A549 (cell line): ENCODE measurements around the gene MPRIP.
A peak's percentile ranks its signal among the peaks of the same experiment; 100 is the strongest.

Experiments
- BHLHE40 ChIP-seq: IDR thresholded peaks from 2 replicates; pipeline ENCODE4 v1.6.1; 2012; ENCODE audit warnings: low read depth, low read length, inconsistent platforms
- EHF ChIP-seq: fragments of 250-450 bp; sonication (Bioruptor Pico); IDR thresholded peaks from 2 replicates; pipeline ENCODE4 v1.5.0; 2020; ENCODE audit warnings: mild to moderate bottlenecking
- ESRRA ChIP-seq: fragments of 150-350 bp; IDR thresholded peaks from 2 replicates; pipeline ENCODE4 v1.6.1; 2014; ENCODE audit warnings: mild to moderate bottlenecking, low read length, borderline replicate concordance
- KDM1A ChIP-seq: fragments of 200-600 bp; sonication (generic); IDR thresholded peaks from 2 replicates; pipeline ENCODE4 v1.6.1; 2016; ENCODE audit warnings: low read depth, mild to moderate bottlenecking
- KDM5A ChIP-seq: fragments of 200-600 bp; sonication (generic); IDR thresholded peaks from 2 replicates; pipeline ENCODE4 v1.6.1; 2016; ENCODE audit warnings: antibody characterized with exemption, mild to moderate bottlenecking
- MAFK ChIP-seq: fragments of 450-650 bp; IDR thresholded peaks from 2 replicates; pipeline ENCODE4 v1.6.1; 2014; ENCODE audit not compliant: partially characterized antibody
- MAZ ChIP-seq: fragments of 150-350 bp; IDR thresholded peaks from 2 replicates; pipeline ENCODE4 v1.6.1; 2014; ENCODE audit warnings: antibody characterized with exemption, low read depth, low read length, borderline replicate concordance
- POLR2A ChIP-seq: IDR thresholded peaks from 2 replicates; pipeline ENCODE4 v1.6.1; 2012; ENCODE audit warnings: mild to moderate bottlenecking, low read length
- RAD21 ChIP-seq, 2 experiments: fragments of >200 bp in 1 of 2; sonication (Bioruptor Twin) in 1 of 2; formaldehyde crosslinking in 1 of 2; IDR thresholded peaks in 1 of 2; conservative IDR thresholded peaks in 1 of 2; 2 replicates in 1 of 2; 3 replicates in 1 of 2; pipeline ENCODE4 v1.6.1; 2012 to 2018; ENCODE audit warnings: inconsistent platforms in 1 of 2
- TF ChIP-seq, protein P1 (sequence below): fragments of >200 bp; sonication (Bioruptor Twin); formaldehyde crosslinking; IDR thresholded peaks from 3 replicates; pipeline ENCODE4 v1.5.1; 2016

DNA sequence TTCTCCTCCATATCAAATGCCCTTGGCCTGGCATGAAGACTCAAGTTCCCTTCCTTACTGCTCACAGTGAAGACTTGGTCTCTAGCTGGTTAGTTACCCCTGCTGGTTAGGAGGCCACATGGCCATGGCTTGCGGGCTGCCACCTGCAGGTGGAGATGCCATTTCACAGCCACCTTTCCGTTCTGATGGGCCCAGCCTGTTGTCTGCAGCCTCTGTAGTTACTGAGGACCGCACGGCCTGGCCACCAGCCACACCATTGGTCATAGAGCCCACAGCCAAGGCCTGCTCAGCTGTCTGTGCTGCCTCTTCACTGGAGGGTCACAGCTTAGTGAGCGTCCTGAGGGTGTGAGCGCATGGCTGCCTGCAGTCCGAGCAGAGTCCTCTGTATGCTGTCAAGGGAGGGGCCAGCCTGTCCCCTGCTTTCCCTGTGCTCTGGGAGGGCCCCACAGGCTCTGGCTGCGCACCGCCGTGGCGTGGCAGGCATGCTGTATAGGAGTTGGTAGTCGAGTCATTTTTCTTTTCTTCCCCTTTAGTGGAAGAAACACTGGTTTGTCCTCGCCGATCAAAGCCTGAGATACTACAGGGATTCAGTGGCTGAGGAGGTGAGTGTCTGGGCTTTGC, 104.6 kb downstream of the MPRIP start:
- TF ChIP-seq POLR2A (no peak), MAZ (no peak), EHF (CRISPR knock-in tag) (no peak), KDM5A (no peak), BHLHE40 (no peak), KDM1A (no peak), MAFK (no peak), ESRRA (no peak), RAD21 (conservative IDR thresholded peaks at IDR 0.05 in 1 of 2, IDR thresholded peaks at IDR 0.05 in 1 of 2) (peak in 1 of 2 experiments; percentile 33; a peak in 2 of 5 replicates)
- TF ChIP-seq, protein P1, sequence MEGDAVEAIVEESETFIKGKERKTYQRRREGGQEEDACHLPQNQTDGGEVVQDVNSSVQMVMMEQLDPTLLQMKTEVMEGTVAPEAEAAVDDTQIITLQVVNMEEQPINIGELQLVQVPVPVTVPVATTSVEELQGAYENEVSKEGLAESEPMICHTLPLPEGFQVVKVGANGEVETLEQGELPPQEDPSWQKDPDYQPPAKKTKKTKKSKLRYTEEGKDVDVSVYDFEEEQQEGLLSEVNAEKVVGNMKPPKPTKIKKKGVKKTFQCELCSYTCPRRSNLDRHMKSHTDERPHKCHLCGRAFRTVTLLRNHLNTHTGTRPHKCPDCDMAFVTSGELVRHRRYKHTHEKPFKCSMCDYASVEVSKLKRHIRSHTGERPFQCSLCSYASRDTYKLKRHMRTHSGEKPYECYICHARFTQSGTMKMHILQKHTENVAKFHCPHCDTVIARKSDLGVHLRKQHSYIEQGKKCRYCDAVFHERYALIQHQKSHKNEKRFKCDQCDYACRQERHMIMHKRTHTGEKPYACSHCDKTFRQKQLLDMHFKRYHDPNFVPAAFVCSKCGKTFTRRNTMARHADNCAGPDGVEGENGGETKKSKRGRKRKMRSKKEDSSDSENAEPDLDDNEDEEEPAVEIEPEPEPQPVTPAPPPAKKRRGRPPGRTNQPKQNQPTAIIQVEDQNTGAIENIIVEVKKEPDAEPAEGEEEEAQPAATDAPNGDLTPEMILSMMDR, result peak; percentile 23; the same call in 1 of the 3 replicates
